Activated CD4-positive, alpha-beta T cell treated with anti-CD3 and anti-CD28 coated beads, Interleukin-2, amount 50 U/mL, for 24 hours (primary cell): ENCODE measurements around the gene PRKCA.
"Not testable (repeated sequence)": the region's sequence is repeated elsewhere in the genome, so short reads cannot be mapped to it uniquely, and the experiment has no call there.

Source experiments
- DNase-seq, 2 donors: peaks; one replicate each; pipeline ENCODE4 v3.0.0-alpha.2; 2020; ENCODE audit warnings: low read depth in 1 of 2, low spot score in 1 of 2

PRKCA gene

GRCh38 chr17:66324381-66325004 is 22.1 kb downstream of the PRKCA start:
- not testable (repeated sequence) for DNase-seq

- DNase-seq: no peak
Measured at GRCh38 chr17:66326476-66327047, 24.1 kb downstream of the PRKCA start.

GRCh38 chr17:66330646-66331037 is 28.2 kb downstream of the PRKCA start:
- no peak for DNase-seq

DNA sequence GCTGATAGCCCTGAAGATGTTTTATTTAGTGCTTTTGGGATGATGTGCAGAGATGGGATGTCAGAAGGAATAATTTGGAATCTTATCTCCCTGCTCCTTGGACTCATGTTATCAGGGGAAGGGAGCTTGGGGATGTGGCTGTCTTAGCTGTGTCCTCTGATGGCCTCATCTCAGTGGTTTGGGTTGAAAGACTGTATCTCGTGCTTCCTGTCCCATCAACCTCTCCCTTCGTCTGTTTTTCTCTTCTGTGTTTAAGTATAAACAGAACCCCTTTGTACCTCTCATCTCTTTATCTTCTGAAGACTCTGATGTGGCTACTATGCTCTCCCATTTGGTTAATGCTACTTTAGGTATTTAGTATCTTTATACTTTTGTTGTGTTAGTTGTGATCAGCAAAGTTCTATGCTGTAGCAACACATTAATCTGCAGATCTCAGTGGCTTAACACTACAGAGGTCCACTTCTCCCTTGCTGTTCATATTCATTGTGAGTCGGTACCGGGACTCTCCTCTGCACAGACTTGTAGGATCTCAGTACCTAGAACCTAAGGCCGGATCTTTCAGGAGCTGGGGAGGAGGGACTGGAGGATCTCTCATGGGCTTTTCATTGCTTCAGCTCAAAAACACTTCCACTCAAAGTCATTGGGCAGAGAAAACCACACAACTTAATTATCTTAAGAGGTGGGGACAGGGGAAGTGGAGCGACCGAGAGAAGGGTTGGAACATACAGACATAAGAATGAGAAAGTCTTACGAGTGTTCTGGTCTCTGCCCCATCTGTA is 28.8 kb downstream of the PRKCA start:
- no peak for DNase-seq

DNA sequence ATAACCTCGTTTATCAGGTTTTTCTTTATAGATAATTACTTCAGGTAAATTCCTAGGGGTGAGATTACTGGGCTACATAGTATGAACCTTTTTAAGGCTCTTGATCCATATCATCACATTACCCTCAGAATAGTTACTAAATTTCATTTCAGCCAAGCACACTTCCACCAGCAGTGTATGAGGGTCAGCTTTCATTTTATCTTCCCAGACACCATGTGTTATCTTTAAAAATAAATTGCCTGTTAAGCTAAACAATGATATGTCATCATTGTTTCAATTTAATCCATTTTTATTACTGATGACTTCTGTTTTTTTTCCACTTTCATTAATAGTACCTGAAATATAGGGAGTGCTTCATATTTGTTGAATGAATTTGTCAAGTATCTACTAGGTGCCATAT is 33.4 kb downstream of the PRKCA start:
- no peak for DNase-seq

GRCh38 chr17:66337268-66337667 is 34.9 kb downstream of the PRKCA start:
- DNase-seq: no peak

DNA sequence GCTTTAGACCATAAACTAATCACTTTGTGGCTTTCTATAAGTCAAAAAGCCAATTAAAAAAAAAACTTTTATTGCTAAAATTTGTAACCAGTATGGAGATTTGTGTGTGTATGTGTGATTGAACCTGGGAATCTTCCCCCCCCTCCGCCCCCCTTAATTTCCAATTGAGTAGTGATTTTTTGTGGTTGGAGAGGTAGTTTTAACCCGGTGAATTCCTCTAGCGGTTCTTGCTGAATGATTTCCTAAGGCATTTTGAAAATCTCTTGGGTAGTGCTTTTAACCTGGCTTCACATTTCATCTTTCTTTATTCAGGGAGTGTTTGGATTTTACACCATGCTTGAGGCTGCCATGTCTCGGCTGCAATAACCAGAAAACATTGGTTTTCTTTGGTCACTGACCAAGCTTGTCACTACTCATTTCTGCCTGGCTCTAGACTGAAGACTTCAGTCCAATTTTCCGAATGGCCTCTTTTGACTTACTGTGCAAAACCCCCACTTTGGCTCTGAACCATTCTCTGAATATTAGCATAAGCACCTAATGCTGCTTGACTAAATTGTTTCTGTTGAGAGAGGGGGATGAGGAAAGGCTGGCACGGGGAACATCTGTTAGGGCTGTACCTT is 35.6 kb downstream of the PRKCA start:
- DNase-seq: no peak

GRCh38 chr17:66338937-66339336 is 36.5 kb downstream of the PRKCA start:
- no peak for DNase-seq

DNA sequence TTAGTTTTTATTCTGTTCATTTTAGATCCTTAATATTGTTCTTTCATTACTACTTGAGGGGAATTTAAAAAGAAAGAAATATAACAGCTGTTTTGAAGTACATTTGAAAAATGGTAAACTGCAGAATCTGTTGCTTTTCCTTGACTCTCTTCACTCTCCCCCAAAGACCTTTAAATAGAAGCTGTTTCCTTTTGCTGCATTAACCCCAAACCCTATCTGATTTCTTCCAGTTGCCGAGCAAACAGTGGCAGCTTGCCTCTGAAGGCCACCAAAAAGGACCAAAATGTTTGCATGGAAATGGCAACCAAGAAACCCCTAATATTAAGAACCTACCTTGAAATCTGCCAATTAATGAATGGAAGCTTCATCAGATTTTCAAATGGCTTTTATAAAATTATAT is 37.1 kb downstream of the PRKCA start:
- DNase-seq: no peak

- no peak for DNase-seq
Measured at GRCh38 chr17:66340720-66341119, 38.3 kb downstream of the PRKCA start.

DNA sequence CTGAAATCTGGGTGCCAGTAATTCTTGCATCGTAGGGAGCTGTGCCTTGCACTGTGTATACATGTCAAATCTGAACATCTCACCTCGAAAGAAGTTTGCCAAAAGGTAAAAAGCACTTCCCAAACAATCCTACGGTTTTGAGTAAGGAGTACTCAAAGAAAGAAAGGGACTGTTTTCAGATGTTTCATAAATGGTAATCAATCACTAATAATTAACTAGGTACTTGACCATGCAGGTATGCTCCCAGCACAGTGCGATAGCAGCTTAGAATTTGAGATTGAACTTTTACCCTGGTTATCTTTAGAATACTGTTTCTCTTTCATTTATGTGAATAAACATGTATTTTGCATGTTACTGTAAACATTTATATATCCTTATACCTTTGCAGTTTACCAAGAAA is 39.0 kb downstream of the PRKCA start:
- DNase-seq: no peak

GRCh38 chr17:66342263-66342662 is 39.9 kb downstream of the PRKCA start:
- DNase-seq: not testable (repeated sequence)

GRCh38 chr17:66343531-66344078 is 41.2 kb downstream of the PRKCA start:
- no peak for DNase-seq

DNA sequence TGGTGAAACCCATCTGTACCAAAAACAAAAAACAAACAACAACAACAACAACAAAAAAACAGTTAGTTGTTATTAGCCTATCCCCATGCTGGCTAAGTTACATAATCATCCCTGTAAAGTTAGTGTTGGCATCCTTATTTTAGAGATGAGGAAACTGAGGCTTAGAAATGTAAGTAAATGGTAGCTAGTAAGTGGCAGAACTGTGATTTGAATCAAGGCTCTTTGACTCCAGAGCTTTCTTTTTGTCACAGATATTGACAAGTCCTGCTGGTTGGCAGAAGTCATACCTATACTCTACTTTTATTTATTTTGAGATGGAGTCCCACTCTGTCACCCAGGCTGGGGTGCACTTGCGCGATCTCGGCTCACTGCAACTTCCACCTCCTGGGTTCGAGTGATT is 42.1 kb downstream of the PRKCA start:
- no peak for DNase-seq

GRCh38 chr17:66345264-66345663 is 42.9 kb downstream of the PRKCA start:
- no peak for DNase-seq

DNA sequence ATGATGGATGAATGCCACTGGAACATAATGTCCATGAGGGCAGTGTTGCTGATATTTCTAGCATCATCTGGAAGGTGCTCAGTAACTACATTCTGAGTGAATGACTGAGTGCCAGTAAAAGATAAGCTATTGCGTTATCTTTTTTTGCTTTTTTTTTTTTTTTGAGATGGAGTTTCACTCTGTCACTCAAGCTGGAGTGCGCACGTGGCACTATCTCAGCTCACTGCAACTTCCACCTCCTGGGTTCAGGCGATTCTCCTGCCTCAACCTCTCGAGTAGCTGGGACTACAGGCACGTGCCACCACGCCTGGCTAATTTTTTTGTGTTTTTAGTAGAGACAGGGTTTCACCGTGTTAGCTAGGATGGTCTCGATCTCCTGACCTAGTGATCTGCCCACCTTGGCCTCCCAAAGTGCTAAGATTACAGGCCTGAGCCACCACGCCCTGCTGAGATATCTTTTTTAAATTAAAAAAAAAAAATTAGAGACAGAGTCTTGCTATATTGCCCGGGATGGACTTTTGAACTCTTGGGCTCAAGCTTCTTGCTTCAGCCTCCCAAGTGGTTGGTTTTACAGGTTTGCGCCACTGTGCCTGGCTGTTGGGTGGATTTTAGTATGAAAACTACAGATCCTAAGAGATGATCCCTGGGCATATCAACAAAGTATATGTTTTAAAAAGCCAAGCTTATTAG is 43.7 kb downstream of the PRKCA start:
- DNase-seq: not testable (repeated sequence)

DNA sequence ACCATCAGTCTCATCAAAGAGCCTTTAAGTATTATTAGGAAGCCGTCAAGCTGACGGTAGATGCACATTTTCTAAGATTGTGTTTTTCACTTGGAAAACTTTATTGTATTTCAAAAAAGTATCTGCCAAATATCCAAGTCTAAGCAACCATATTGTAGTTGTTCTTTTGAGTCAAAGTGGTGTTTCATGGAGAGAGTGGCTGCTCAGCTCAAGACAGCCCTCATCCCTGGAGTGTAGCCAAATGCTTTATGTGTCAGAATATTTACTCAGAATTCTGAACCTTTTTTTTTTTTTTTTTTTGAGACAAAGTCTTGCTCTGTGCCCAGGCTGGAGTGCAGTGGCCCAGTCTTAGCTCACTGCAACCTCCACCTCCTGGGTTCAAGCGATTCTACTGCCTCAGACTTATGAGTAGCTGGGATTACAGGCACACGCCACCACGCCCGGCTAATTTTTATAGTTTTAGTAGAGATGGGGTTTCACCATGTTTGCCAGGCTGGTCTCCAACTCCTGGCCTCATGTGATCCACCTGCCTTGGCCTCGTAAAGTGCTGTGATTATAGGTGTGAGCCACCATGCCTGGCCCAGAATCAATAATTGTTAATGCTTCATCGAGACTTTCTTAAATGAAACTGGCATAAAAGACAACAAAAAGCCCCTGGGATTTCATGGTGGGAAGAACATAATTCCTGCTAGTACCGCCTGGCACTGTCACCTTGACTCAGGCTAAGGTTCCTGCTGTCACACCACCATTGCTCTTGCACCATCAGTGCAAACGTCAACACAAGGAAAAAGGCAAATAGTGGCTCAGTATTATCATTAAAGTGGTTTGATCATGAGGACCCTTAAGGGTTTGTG is 45.5 kb downstream of the PRKCA start:
- no peak for DNase-seq

GRCh38 chr17:66348584-66349165 is 46.3 kb downstream of the PRKCA start:
- peak in 1 of 2 donors; percentile 22 for DNase-seq

DNA sequence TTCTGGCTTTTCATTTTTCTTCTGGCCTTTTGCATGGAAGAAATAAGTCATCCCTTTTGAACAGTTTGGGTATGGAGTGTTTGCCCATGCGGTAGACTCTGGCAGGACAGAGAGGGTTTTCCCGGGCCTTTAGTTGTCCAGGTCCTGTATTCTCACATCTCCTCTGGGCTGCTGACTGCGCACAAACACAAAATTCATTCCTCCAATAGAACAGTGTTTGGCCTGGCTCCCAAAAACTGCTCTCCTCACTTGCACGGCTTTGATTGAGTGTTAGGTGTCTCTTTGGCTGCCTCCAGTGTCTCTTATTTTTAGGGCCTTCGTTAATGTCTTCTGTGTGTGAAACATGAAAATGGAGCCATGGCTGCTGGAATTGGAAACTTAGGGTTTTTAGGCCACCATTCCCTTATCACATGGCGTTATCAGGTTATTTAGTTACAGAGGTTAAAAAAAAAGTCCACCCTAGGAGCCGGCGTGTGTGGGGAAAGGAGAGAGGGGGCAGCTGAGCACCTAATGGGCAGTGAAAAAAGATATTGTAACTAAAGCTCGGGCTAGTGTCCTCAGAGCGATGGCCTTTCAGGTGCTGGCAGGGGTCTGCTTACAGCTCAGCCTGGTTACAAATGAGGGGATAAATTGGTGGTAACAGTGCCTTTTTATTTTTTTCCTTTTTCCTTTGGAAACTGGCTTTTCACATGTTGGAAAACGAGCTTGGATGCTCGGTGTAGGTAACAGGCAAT is 47.3 kb downstream of the PRKCA start:
- DNase-seq: no peak
